HCT116 (cell line): ENCODE measurements around the gene RAC2. TPM values are rescaled to one million over a fixed set of nuclear protein-coding genes. Genes with fewer than 3 reads are reported as not detected.

Experiments used
- ATAC-seq: fragments of 200-7000 bp; cut with Tn5 transposase; 2 replicates; pipeline ENCODE4 v1.9.1; 2020; ENCODE audit warnings: mild to moderate bottlenecking, moderate library complexity
- BruUV-seq: library from RNA; stranded (reverse); fragments of 400-500 nt; replicated peaks from 2 replicates; lab custom pipeline; 2021; lab: Mats Ljungman, UMichigan
- CTCF ChIA-PET: fragments of 300-600 bp; sonication (Branson Sonifier 250); formaldehyde crosslinking; loops from one replicate; lab custom pipeline; 2021; ENCODE audit warnings: antibody characterized with exemption; lab: Charles Lee
- POLR2A ChIA-PET: fragments of 300-600, 350-600 bp; sonication (Branson Sonifier 250); formaldehyde crosslinking; loops from one replicate; lab custom pipeline; 2021; ENCODE audit warnings: antibody characterized with exemption; lab: Charles Lee
- RAD21 ChIA-PET, 2 experiments: fragments of 300-600 bp; sonication (Branson Sonifier 250); formaldehyde crosslinking; loops; one replicate each; lab custom pipeline; 2023; ENCODE audit warnings: low total read pairs in 2 of 2; ENCODE audit not compliant: uncharacterized antibody in 2 of 2, unreplicated experiment in 2 of 2, low non-redundant PET in 1 of 2; lab: Charles Lee
- DNase-seq: peaks from one replicate; pipeline ENCODE4 v3.0.0-alpha.2; 2010; ENCODE audit warnings: low read depth, low spot score
- H2AFZ ChIP-seq: fragments of 200-600 bp; shearing (Covaris generic), sonication (generic); 2 replicates; pipeline ENCODE4 v1.6.1; 2017; ENCODE audit warnings: low read depth, mixed run types, mixed read lengths, antibody characterized with exemption, low read length; ENCODE audit not compliant: poor library complexity, severe bottlenecking
- H3K27ac ChIP-seq: 2 replicates; pipeline ENCODE4 v1.5.1; 2012; ENCODE audit warnings: low read depth, low read length
- H3K27me3 ChIP-seq: fragments of 200-600 bp; sonication (generic); 2 replicates; pipeline ENCODE4 v1.6.1; 2016; ENCODE audit warnings: mixed run types, low read length, mixed read lengths; ENCODE audit not compliant: insufficient read depth
- H3K36me3 ChIP-seq, 2 experiments: fragments of 200-500 bp in 1 of 2; fragments of 200-600 bp in 1 of 2; sonication (Bioruptor generic) in 1 of 2; sonication (generic) in 1 of 2; 2 replicates each; pipeline versions ENCODE4 v1.5.1 to v1.6.1; 2014 to 2016; ENCODE audit warnings: low read length in 2 of 2, inconsistent platforms in 1 of 2, mixed read lengths in 1 of 2, mixed run types in 1 of 2; ENCODE audit not compliant: insufficient read depth in 2 of 2, control insufficient read depth in 1 of 2
- H3K4me1 ChIP-seq, 2 experiments: fragments of 200-600 bp in 1 of 2; sonication (generic) in 1 of 2; 2 replicates each; pipeline versions ENCODE4 v1.5.1 to v1.6.1; 2012 to 2017; ENCODE audit warnings: low read length in 2 of 2, inconsistent platforms in 1 of 2, mild to moderate bottlenecking in 1 of 2, mixed read lengths in 1 of 2, mixed run types in 1 of 2, moderate library complexity in 1 of 2; ENCODE audit not compliant: insufficient read depth in 2 of 2, control insufficient read depth in 1 of 2
- H3K4me2 ChIP-seq: fragments of 200-600 bp; sonication (generic); 2 replicates; pipeline ENCODE4 v1.6.1; 2017; ENCODE audit warnings: mixed run types, low read length, mixed read lengths
- H3K4me3 ChIP-seq, 2 experiments: fragments of 200-600 bp in 1 of 2; sonication (generic) in 1 of 2; replicated peaks in 1 of 2; 2 replicates each; pipeline ENCODE4 v1.5.1; 2011 to 2016; ENCODE audit warnings: low read length in 2 of 2, control low read depth in 1 of 2, low read depth in 1 of 2, mild to moderate bottlenecking in 1 of 2, mixed read lengths in 1 of 2, mixed run types in 1 of 2
- H3K79me2 ChIP-seq: fragments of 200-600 bp; sonication (generic); 2 replicates; pipeline ENCODE4 v1.6.1; 2017; ENCODE audit warnings: mild to moderate bottlenecking, mixed run types, low read length, moderate library complexity, mixed read lengths; ENCODE audit not compliant: insufficient read depth
- H3K9ac ChIP-seq: fragments of 200-600 bp; sonication (generic); 2 replicates; pipeline ENCODE4 v1.6.1; 2016; ENCODE audit warnings: low read length, mixed read lengths
- H3K9me2 ChIP-seq: fragments of 200-600 bp; sonication (generic), shearing (Covaris generic); 2 replicates; pipeline ENCODE4 v1.6.1; 2017; ENCODE audit warnings: mixed run types, mild to moderate bottlenecking, moderate library complexity; ENCODE audit not compliant: insufficient read depth
- H3K9me3 ChIP-seq, 2 experiments: fragments of 200-500 bp in 1 of 2; fragments of 200-600 bp in 1 of 2; sonication (Bioruptor generic) in 1 of 2; sonication (generic) in 1 of 2; 2 replicates each; pipeline ENCODE4 v1.6.1; 2014 to 2017; ENCODE audit warnings: low read length in 2 of 2, mixed read lengths in 2 of 2, inconsistent platforms in 1 of 2, low read depth in 1 of 2, mild to moderate bottlenecking in 1 of 2, mixed run types in 1 of 2, moderate library complexity in 1 of 2; ENCODE audit not compliant: control insufficient read depth in 1 of 2, insufficient read depth in 1 of 2
- H4K20me1 ChIP-seq: fragments of 200-600 bp; sonication (generic), shearing (Covaris generic); 2 replicates; pipeline ENCODE4 v1.6.1; 2017; ENCODE audit warnings: mixed run types, mild to moderate bottlenecking, moderate library complexity; ENCODE audit not compliant: insufficient read depth
- CBX3 ChIP-seq: IDR thresholded peaks from 2 replicates; pipeline ENCODE4 v1.6.1; 2012; ENCODE audit warnings: low read depth
- CEBPB ChIP-seq: IDR thresholded peaks from 2 replicates; pipeline ENCODE4 v1.6.1; 2012; ENCODE audit warnings: low read depth
- CTCF ChIP-seq, 3 experiments: fragments of 200-600 bp in 1 of 3; sonication (generic) in 1 of 3; IDR thresholded peaks in 2 of 3; conservative IDR thresholded peaks in 1 of 3; 2 replicates each; pipeline ENCODE4 v1.5.1; 2012 to 2017; ENCODE audit warnings: low read depth in 2 of 3, low read length in 2 of 3, antibody characterized with exemption in 1 of 3, borderline replicate concordance in 1 of 3, control low read depth in 1 of 3, mild to moderate bottlenecking in 1 of 3, mixed read lengths in 1 of 3, mixed run types in 1 of 3, moderate library complexity in 1 of 3; ENCODE audit not compliant: insufficient read depth in 1 of 3
- EGR1 ChIP-seq: IDR thresholded peaks from 2 replicates; pipeline ENCODE4 v1.6.1; 2012; ENCODE audit warnings: low read depth
- ELF1 ChIP-seq: IDR thresholded peaks from 2 replicates; pipeline ENCODE4 v1.6.1; 2012; ENCODE audit warnings: low read depth, borderline replicate concordance
- EZH2 ChIP-seq: fragments of 200-600 bp; sonication (generic); IDR thresholded peaks from 2 replicates; pipeline ENCODE4 v1.6.1; 2017; ENCODE audit warnings: antibody characterized with exemption, mixed run types
- EZH2phosphoT487 ChIP-seq: fragments of 200-600 bp; IDR thresholded peaks from 2 replicates; pipeline ENCODE4 v1.6.1; 2018; ENCODE audit warnings: antibody characterized with exemption, borderline replicate concordance
- FOSL1 ChIP-seq: IDR thresholded peaks from 2 replicates; pipeline ENCODE4 v1.6.1; 2012; ENCODE audit warnings: low read depth
- JUND ChIP-seq: IDR thresholded peaks from 2 replicates; pipeline ENCODE4 v1.6.1; 2012
- MAX ChIP-seq: IDR thresholded peaks from 2 replicates; pipeline ENCODE4 v1.6.1; 2012
- POLR2A ChIP-seq: IDR thresholded peaks from 2 replicates; pipeline ENCODE4 v1.7.0; 2011; ENCODE audit warnings: borderline replicate concordance; ENCODE audit not compliant: insufficient read depth, insufficient read length; ENCODE audit errors: extremely low read depth
- POLR2AphosphoS5 ChIP-seq: IDR thresholded peaks from 2 replicates; pipeline ENCODE4 v1.6.1; 2011; ENCODE audit warnings: mild to moderate bottlenecking, low read depth, low read length, moderate library complexity
- RAD21 ChIP-seq: IDR thresholded peaks from 2 replicates; pipeline ENCODE4 v1.6.1; 2012; ENCODE audit warnings: low read depth, mild to moderate bottlenecking
- REST ChIP-seq: IDR thresholded peaks from 2 replicates; pipeline ENCODE4 v1.6.1; 2012; ENCODE audit warnings: low read depth
- SIN3A ChIP-seq: IDR thresholded peaks from 2 replicates; pipeline ENCODE4 v1.6.1; 2012; ENCODE audit warnings: low read depth
- SRF ChIP-seq: IDR thresholded peaks from 2 replicates; pipeline ENCODE4 v1.6.1; 2012; ENCODE audit warnings: low read depth
- TCF7L2 ChIP-seq: IDR thresholded peaks from 2 replicates; pipeline ENCODE4 v1.7.0; 2011; ENCODE audit warnings: borderline replicate concordance, inconsistent platforms; ENCODE audit not compliant: insufficient read depth, insufficient read length; ENCODE audit errors: extremely low read depth
- ZFX ChIP-seq: fragments of 450-650 bp; IDR thresholded peaks from 2 replicates; pipeline ENCODE4 v1.6.1; 2017
- ZNF274 ChIP-seq: fragments of 200-500 bp; sonication (Bioruptor generic); IDR thresholded peaks from 2 replicates; pipeline ENCODE4 v1.6.1; 2014; ENCODE audit warnings: mild to moderate bottlenecking, low read depth, low read length, inconsistent platforms
- intact Hi-C: fragments of 100-400 bp; cut with micrococcal nuclease; formaldehyde crosslinking; loops from 2 replicates; pipeline ENCODE4 v1.10.0; 2022
- total RNA-seq: library from RNA; stranded (reverse); gene quantifications from one replicate; pipeline ENCODE4 v1.2.1, GENCODE V29; 2021; ENCODE audit not compliant: unreplicated experiment

RAC2 gene
- total RNA-seq, 1 experiment from 2014 or later: 62.0 TPM

- ChIA-PET CTCF (interaction anchor here (1.7 kb wide), 1 partner anchor 16 kb away, joined by 8 read pairs; no protein-coding TSS in a partner anchor), POLR2A (no interaction called here), RAD21 (no interaction called here)
- Histone ChIP-seq H4K20me1 (no peaks in the 10 kb centered on the region), H3K4me3 (no peak overlapping the region), H3K4me1 (peaks cover 30 to 73% of the 10 kb centered on the region in 2 experiments), H3K9me3 (peaks cover 0 to 1% of the 10 kb centered on the region in 2 experiments; a peak in 1 of 4 replicates), H3K27me3 (no peaks in the 10 kb centered on the region), H3K9me2 (no peaks in the 10 kb centered on the region), H3K27ac (no peak overlapping the region), H3K4me2 (no peak overlapping the region), H3K79me2 (no peaks in the 10 kb centered on the region), H3K9ac (no peak overlapping the region), H3K36me3 (no peaks in the 10 kb centered on the region), H2AFZ (no peak overlapping the region)
- intact Hi-C loops: no loop called here
- BruUV-seq: no TSS peak
- DNase-seq: no peak
- no peak for ATAC-seq
- TF ChIP-seq RAD21 (no peak), JUND (no peak), CEBPB (no peak), MAX (no peak), SIN3A (no peak), ELF1 (no peak), TCF7L2 (no peak), EZH2 (no peak), EGR1 (no peak), ZNF274 (no peak), CTCF (IDR thresholded peaks at IDR 0.05 in 2 of 3, conservative IDR thresholded peaks at IDR 0.05 in 1 of 3; ENCODE audit: borderline replicate concordance in 1 of 3, insufficient read depth in 1 of 3, low read depth in 2 of 3, low read length in 2 of 3) (no peak), CBX3 (no peak), POLR2AphosphoS5 (no peak), EZH2phosphoT487 (no peak), REST (no peak), FOSL1 (no peak), SRF (no peak), ZFX (no peak), POLR2A (no peak)
Measured at GRCh38 chr22:37275622-37276021, 31.6 kb upstream of the RAC2 start.
